ENCODE results near the gene BCL2L12. TPM values are rescaled to one million over a fixed set of nuclear protein-coding genes. Genes with fewer than 3 reads are reported as not detected.
A peak's percentile ranks its signal among the peaks of the same experiment; 100 is the strongest.
"Not testable (repeated sequence)": the region's sequence is repeated elsewhere in the genome, so short reads cannot be mapped to it uniquely, and the experiment has no call there.

Gene BCL2L12, protein sequence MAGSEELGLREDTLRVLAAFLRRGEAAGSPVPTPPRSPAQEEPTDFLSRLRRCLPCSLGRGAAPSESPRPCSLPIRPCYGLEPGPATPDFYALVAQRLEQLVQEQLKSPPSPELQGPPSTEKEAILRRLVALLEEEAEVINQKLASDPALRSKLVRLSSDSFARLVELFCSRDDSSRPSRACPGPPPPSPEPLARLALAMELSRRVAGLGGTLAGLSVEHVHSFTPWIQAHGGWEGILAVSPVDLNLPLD
- total RNA-seq: 10 to 100 TPM; 12.0 to 12.5 TPM
- long read RNA-seq, partial matches to known transcripts: 1 of 5 reads
- long read RNA-seq, other reads (novel, unspliced or antisense): 2 of 5 reads

DNA sequence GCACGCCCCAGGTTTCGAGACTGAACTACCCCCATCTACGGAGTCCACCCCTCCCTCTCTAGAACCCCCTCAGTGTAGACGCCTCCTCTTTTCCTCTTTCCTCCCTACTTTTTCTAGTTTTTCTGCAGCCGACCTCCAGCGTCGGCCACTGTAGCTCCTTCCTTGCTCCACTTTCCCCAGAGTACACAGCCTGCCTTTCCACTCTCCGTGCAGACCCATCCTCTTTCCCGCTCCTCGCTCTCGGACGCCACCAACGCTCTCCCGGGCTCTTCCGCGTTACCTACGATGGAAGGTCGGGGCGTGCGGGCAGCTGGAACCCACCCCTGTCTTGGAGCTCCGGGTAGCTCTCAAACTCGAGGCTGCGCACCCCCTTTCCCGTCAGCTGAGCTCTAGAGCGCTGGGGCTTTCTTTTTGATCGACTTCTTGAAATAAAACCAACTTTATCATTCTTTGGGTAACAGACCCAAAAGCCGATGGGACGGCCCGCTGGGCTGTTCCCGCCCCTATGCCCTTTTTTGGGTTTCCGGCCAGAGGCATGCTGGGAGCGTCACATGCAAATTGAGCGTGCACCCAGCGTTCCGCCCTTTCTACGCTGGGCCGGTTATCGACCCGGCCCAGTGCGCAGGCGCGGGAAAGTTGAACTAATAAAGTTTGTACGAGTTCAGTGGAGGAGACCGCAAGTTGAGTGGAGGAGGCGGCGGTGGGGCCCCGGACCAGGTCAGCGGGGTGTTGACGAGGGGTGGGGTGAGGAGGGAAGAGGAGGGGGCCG is at the start of gene BCL2L12, which contains the start of gene IRF3:
Gene BCL2L12 (plus strand): TSS at position 583 of the 769 bp plus-strand sequence. CDS start 760 bp downstream, outside the sequence.
Gene IRF3 (minus strand): TSS at position 507 of the 769 bp plus-strand sequence. CDS start 1,019 bp downstream, outside the sequence.
- ATAC-seq (peak; percentile 93 to 94), DNase-seq (peak; percentile 99)
- intact Hi-C loops (cut with DNase I): no loop called here

DNA sequence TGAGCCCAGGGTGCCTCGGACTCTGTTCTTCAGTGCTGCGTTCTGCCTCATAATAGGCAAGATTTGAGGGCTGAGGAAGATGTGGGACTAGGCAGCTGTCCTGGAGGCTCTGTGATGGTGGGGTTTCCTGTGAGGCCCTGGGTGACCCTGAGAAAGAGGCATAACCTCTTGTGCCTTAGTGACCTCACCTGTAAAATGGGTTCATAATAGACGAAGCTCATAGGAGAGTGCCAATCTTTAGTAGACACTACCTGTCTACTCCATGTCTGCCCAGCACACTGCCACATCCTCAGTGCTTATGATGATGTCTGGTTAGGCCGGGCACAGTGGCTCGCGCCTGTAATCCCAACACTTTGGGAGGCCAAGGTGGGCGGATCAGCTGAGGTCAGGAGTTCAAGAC is 49.2 kb upstream of the BCL2L12 start:
- no peak for DNase-seq
- intact Hi-C loops (cut with DNase I): no loop called here
- ATAC-seq: no peak

DNA sequence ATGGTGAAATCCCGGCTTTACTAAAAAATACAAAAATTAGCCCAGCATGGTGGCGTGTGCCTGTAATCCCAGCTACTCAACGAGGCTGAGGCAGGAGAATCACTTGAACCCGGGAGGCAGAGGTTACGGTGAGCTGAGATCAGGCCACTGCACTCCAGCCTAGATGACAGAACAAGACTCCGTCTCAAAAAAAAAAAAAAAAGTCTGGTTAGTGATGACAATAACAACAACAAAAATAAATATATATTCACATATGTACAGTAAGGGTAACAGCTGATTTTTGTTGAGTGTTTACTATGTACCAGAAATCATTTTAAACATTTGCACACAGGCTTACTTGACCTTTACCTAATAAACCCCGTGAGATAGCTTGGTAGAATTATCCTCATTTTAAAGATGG is 48.8 kb upstream of the BCL2L12 start:
- ATAC-seq (no peak), DNase-seq (no peak)
- intact Hi-C loops (cut with DNase I): no loop called here

DNA sequence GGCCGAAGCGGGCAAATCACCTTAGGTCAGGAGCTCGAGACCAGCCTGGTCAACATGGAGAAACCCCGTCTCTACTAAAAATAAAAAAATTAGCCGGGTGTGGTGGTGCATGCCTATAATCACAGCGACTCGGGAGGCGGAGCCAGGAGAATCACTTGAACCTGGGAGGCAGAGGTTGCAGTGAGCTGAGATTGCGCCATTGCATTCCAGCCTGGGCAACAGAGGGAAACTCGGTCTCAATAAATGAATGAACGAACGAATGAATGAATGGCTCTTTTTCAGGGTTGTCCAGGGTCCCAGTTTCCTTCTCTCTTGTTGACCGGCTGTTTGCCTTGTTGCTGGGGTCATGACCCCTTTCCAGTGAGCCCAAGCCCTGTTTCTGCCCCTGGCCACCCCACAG is 47.9 kb upstream of the BCL2L12 start:
- intact Hi-C loops (cut with DNase I); ATAC-seq; DNase-seq: not testable (repeated sequence)

DNA sequence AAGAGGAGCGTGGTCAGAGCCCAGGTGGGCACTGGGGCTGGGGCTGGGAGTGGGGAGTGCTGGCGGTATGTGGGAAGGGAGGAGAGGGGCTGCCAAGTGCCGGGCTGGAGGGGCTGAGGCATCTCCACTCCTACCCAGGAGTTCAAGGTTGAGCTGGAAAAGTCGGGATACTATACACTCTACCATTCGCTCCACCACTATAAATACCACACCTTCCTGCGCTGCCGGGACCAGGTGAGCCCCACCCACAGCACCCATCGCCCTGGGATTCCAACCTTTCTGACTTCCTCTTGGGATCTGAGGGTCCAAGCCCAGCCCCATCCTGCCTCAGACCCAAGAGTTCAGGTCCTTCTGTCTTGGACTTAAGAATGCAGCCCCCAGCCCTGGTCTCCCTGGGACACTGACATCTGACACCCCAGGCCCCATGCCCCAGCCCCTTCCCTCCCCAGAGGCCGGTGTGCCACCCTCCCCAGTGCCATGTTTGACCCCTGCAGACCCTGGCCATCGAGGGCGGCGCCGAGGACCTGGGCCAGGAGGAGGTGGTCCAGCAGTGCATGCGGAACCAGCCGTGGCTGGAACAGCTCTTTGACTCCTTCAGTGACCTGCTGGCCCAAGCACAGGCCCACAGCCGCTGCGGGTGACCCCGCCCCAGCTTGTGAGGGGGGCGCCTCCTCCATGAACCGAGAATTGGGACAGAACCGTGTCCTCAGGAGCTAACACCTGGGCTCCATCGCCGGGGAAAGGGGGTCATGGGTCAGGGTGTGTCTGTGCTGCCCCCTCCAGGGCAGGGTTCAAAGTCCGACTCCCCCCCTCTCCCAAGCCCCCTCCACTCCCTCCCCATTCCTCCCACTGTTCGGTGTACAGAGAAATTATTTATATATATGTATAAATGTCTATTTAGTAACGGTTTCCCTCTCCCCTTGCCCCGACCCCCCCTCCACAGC is 40.5 kb upstream of the BCL2L12 start:
- intact Hi-C loops (cut with DNase I): no loop called here
- ATAC-seq (peak in 1 of 2 donors; percentile 8), DNase-seq (no peak)

DNA sequence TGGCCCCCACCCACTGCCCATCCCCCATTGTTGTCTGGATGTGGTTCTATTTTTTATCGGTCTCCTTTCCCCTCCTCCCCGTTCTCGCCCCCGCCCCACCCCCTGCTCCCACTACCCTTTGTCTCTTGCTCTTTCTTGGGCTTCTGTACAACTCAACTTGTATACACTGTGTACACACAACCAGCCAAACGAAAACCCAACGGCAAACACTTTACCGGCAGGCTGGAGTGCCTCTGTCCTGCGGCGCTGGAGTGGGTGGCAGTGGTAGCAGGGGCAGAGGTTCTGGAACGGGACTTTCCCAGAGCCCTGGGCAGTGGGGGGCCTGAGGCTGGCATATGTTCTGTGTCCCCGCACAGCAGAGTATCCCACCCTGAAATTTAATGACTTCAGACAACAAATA is 39.5 kb upstream of the BCL2L12 start:
- ATAC-seq (no peak), DNase-seq (no peak)
- intact Hi-C loops (cut with DNase I): no loop called here

DNA sequence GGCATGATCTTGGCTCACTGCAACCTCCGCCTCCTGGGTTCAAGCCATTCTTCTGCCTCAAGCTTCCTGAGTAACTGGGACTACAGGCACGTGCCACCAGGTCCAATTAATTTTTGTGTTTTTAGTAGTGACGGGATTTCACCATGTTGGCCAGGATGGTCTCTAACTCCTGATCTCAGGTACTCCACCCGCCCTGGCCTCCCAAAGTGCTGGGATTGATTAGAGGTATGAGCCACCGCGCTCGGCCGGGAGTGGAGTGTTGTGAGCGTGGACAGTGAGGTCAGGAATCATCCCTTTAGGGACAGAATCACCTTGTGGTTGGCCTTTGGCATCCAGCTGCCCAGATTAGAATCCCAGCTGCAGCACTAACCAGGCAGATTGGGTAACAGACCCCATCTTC is 36.1 kb upstream of the BCL2L12 start:
- intact Hi-C loops (cut with DNase I): no loop called here
- no peak for ATAC-seq

DNA sequence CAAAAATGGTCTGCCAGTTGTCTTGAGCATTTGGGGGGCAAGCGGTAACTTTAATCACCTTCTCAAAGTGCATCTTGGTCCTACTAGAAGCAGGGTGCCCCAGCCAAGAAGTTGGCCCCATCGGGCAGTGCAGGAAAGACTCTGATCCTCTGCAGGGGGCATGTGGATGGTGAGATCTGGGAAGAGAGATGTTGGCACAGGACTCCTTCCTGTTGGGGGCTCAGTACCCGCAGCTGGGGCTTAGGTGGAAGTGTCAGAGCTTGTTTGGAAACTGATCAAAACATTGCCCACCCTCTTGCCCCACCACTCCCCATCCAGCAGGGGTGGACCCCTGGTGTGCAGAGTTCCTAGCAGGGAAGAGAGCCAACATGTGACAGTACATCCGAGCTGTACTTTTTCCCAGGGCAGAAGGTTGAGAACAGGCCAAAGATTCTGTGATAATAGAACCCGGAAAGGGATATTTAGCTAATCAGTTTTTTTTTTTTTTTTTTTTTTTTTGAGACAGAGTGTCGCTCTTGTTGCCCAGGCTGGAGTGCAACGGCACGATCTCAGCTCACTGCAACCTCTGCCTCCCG is 34.6 kb upstream of the BCL2L12 start:
- DNase-seq (no peak), ATAC-seq (peak; percentile 18 to 22)
- intact Hi-C loops (cut with DNase I): no loop called here

More for the DNA sequence above, 36.1 kb upstream of the BCL2L12 start:
- no peak for DNase-seq

DNA sequence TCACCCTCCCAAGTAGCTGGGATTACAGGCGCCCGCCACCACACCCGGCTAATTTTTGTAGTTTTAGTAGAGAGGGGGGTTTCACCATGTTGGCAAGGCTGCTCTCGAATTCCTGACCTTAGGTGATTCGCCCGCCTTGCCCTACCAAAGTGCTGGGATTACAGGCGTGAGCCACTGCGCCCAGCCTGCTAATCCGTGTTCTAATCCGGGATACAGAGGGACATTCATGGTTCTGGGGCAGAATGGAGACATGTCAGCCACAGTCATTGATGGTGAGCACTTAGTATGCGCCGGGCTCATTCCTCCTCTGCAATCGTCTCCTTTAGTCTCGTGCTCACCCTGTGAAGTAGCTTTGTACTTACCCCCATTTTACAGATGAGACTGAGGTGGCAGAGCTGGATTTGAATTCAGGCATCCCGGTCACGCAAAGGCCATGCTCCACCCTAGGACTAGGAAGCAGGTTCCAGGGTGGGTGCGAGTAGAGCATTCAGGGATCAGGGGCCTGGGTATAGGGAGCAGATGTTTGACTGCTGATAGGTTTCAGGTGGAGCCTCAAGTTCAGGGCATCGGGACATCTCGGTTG is 34.0 kb upstream of the BCL2L12 start:
- intact Hi-C loops (cut with DNase I): no loop called here
- ATAC-seq (no peak), DNase-seq (no peak)

DNA sequence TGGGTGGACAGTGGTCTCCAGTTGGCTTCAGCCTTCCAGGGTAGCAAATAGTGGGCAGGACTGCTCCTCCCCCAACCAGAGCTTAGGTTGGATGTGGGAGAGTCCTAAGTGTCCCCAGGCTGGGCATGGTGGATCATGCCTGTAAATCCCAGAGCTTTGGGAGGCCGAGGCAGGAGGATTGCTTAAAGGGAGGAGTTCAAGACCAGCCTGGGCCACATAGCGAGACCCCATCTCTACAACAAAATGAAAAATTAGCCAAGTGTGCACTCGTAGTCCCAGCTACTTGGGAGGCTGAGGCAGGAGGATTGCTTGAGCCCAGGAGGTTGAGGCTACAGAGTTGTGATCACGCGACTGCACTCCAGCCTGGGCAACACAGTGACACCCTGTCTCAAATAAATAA is 33.2 kb upstream of the BCL2L12 start:
- ATAC-seq (no peak), DNase-seq (no peak)
- intact Hi-C loops (cut with DNase I): no loop called here

DNA sequence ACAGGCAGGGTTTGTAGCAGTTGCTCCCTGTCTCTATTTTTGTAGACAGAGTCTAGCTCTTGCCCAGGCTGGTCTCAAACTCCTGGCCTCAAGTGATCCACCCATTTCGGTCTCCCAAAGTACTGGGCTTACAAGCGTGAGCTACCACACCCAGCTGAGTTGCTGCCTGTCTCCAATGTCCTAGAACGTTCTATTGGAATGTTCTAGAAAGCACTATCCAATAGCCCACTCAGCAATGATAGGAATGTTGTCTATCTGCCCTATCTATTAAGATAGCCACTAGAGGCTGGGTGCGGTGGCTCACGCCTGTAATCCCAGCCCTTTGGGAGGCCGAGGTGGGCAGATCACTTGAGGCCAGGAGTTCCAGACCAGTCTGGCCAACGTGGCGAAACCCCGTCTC is 32.5 kb upstream of the BCL2L12 start:
- ATAC-seq; DNase-seq; intact Hi-C loops (cut with DNase I): not testable (repeated sequence)

DNA sequence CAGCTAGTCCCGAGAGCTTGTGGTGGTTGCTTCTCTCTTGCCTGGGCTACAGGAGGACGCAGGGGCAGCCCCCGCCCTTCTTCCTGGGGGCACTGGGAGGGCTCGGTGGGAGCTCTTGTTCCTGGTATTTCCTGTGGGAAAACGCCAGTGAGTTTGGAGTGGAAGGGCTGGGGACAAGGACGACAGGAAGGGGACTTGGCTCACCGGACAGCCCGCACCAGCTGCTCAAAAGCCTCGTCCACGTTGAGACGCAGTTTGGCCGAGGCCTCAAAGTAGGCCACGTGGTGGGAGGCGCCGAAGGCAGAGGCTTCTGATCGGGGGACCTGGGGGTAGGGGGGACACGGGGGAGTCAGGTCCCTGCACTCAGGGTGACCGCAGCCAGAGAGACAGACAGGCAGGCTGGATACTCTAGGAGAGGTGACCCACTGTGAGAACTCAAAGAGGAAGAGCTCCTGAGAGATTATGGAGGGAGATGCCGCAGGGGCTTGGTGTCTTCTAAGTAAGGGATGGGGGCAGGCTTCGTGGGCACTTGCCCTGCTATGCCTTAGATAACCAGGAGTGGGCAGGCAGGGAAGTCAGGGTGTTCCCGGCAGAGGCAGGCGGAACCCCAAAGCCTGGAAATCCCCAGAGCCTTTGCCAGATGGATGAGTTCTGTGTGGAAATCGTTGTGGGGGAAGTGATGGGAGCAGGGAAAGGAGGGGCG is 30.1 kb upstream of the BCL2L12 start:
- DNase-seq (no peak), ATAC-seq (no peak)
- intact Hi-C loops (cut with DNase I): no loop called here

DNA sequence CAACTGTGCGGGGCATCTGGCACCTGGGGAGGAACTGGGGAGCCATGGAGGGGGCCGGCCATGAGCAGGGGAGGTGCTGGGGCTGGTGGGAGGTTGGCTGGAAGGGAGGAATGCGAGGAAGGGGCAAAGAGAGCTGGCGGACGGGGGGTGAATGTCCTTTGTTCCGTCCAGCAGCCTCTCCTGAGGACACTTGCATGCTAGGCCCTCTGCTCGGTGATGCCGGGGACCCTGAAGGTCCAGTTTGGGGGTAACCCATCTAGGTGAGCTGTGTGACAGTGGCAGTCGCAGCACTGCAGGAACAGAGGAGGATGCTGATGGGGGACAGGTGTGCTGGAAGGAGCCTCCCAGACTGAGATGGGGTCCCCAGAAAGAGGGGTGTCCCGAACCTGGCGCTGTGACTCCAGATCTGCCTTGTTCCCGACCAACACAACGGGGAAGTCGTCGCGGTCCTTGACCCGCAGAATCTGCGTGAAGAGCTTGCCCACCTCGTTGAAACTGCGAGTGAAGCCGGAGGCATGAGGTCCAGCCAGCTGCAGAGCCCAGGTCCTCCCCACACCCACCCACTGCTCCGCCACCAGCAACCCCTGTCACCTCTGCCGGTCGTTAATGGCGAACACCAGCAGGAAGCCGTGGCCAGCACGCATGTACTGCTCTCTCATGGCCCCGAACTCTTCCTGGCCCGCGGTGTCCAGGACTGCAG is 29.4 kb upstream of the BCL2L12 start:
- intact Hi-C loops (cut with DNase I): no loop called here
- DNase-seq: no peak

DNA sequence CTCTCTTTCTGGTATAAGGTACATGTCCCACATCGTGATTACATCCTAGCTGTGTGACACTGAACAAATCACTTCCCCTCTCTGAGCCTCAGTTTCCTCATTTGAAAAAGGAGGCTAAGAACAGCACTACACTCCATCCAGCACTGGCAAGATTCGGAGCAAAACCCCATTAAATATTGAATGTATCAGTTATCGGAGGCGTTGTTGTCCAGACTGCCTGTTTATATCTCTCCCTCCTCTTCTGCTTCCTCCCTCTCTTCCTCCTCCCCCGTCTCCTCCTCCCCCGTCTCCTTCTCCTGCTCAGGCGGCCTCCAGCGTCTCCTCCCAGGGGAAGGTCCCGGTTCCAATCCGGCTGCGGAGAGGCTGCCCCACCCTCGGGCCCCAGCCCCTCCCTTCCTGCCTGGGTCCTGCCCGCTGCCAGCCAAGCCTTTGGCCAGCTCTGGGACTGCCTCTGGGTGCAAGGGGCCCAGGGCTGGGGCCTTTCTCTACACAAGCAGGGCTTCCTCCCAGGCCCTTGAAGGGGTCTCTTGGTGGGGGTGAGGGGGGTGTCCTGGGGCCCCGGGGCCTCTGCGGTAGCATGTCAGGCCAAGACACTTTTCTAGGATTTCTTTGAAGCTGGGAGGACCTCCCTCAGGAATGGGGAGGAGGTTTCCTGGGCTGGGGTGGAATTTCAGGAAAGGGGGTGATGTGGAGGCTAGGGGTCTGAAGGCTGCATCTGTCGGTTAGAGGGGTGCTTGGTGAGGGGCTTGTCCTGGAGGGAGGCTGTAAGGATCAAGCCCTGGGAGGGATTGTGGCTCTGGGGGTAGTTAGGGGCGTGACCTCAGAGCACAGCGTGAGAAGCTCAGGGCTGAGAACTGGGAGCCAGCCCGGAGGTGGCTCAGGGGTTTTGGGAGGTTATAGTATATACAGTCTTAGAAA is 27.7 kb upstream of the BCL2L12 start:
- ATAC-seq (peak; percentile 3 to 19), DNase-seq (peak; percentile 92)
- intact Hi-C loops (cut with DNase I): loop anchor here in 1 of 2 donors (2.0 kb wide), 1 partner anchor 47 kb away; the partner anchor contains the start of gene PRR12

More for the DNA sequence above, 29.4 kb upstream of the BCL2L12 start:
- no peak for ATAC-seq

DNA sequence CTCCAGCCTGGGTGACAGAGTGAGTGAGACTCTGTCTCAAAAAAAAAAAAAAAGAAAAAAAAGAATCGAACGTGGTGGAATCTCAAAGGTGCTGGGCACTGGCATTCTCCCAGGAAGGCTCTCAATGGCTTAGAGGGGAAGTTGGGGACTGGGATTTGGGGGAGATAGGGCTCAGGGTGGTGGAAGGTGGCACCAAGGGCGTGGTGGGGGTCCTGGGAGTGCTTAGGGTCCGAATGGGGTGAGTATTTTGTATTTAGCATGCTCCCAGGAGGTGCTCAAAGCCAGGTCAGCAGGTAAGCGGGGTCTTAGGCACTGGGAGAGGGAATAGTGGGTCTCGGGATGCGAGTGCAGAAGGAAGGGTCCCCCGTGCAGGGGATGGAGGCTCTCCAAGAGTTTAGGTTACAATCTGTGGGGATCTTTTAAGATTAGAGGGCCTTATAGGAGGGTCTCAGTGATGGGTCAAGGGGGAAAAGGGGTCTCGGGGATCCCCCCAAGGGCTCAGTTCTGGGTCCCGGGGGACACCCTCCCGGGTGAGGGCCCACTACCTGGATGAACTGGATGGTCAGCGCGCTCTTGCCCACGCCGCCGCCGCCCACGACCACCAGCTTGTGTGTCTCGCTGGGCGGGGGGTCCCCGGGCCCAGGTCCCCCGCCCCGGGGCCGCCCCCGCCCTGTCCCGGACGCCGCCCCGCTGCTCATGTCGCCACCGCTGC is 26.2 kb upstream of the BCL2L12 start:
- intact Hi-C loops (cut with DNase I): loop anchor here in 1 of 2 donors (2.0 kb wide), 1 partner anchor 49 kb away; the partner anchor contains the start of gene PRR12
- no peak for DNase-seq
- no peak for ATAC-seq

All from left cardiac atrium (tissue), 4 donors.